CD14-positive monocyte (primary cell): ENCODE data around the gene SHE. TPM values are rescaled to one million over a fixed set of nuclear protein-coding genes. Genes with fewer than 3 reads are reported as not detected.

Source experiments
- DNase-seq, 3 donors: peaks; one replicate each; pipeline ENCODE4 v3.0.0-alpha.2; 2011 to 2022
- H2AFZ ChIP-seq: 2 replicates; pipeline ENCODE4 v1.6.0; 2012; ENCODE audit warnings: mild to moderate bottlenecking, low read depth, low read length, inconsistent platforms; ENCODE audit not compliant: insufficient read depth, poor library complexity, severe bottlenecking
- H3K27ac ChIP-seq, 2 donors: 1 replicate in 1 of 2; 2 replicates in 1 of 2; pipeline ENCODE4 v1.5.1; 2012 to 2013; ENCODE audit warnings: low read length in 2 of 2, control low read depth in 1 of 2, inconsistent platforms in 1 of 2, low read depth in 1 of 2, mild to moderate bottlenecking in 1 of 2
- H3K27me3 ChIP-seq, 2 donors: one replicate each; pipeline versions ENCODE4 v1.6.0 to v1.6.1; 2011 to 2013; ENCODE audit warnings: low read length in 2 of 2; ENCODE audit not compliant: control insufficient read depth in 2 of 2, insufficient read depth in 2 of 2
- H3K36me3 ChIP-seq, 2 donors: replicated peaks in 1 of 2; 1 replicate in 1 of 2; 2 replicates in 1 of 2; pipeline versions ENCODE4 v1.5.1 to v1.6.1; 2012 to 2013; ENCODE audit warnings: low read length in 2 of 2, control low read depth in 1 of 2, inconsistent platforms in 1 of 2, mild to moderate bottlenecking in 1 of 2; ENCODE audit not compliant: insufficient read depth in 2 of 2, control insufficient read depth in 1 of 2
- H3K4me1 ChIP-seq, 2 donors: 1 replicate in 1 of 2; 2 replicates in 1 of 2; pipeline versions ENCODE4 v1.5.1 to v1.6.1; 2012 to 2013; ENCODE audit warnings: low read length in 2 of 2, control low read depth in 1 of 2, inconsistent platforms in 1 of 2, mild to moderate bottlenecking in 1 of 2, moderate library complexity in 1 of 2; ENCODE audit not compliant: insufficient read depth in 2 of 2, control insufficient read depth in 1 of 2
- H3K4me2 ChIP-seq: replicated peaks from 2 replicates; pipeline ENCODE3; 2012; ENCODE audit warnings: low read length, moderate library complexity, mild to moderate bottlenecking; ENCODE audit not compliant: poor library complexity, severe bottlenecking; ENCODE audit errors: extremely low read depth
- H3K4me3 ChIP-seq, 3 experiments: fragments of 200-600 bp in 1 of 3; sonication (generic) in 1 of 3; replicated peaks in 1 of 3; 1 replicate in 2 of 3; 2 replicates in 1 of 3; pipeline ENCODE4 v1.5.1; 2011 to 2013; ENCODE audit warnings: low read length in 3 of 3, mild to moderate bottlenecking in 3 of 3, control low read depth in 2 of 3, low read depth in 2 of 3, inconsistent platforms in 1 of 3, moderate library complexity in 1 of 3
- H3K79me2 ChIP-seq: 2 replicates; pipeline ENCODE4 v1.6.0; 2012; ENCODE audit warnings: mild to moderate bottlenecking, control low read depth, inconsistent platforms, low read length, moderate library complexity; ENCODE audit not compliant: insufficient read depth
- H3K9ac ChIP-seq: 2 replicates; pipeline ENCODE4 v1.6.0; 2017; ENCODE audit warnings: low read length, mild to moderate bottlenecking; ENCODE audit not compliant: insufficient read depth, poor library complexity, severe bottlenecking
- H3K9me3 ChIP-seq, 2 donors: replicated peaks in 1 of 2; 1 replicate in 1 of 2; 2 replicates in 1 of 2; pipeline versions ENCODE4 v1.5.1 to v1.6.1; 2012 to 2013; ENCODE audit warnings: low read length in 2 of 2, control low read depth in 1 of 2; ENCODE audit not compliant: control insufficient read depth in 1 of 2, insufficient read depth in 1 of 2
- H4K20me1 ChIP-seq: 2 replicates; pipeline ENCODE4 v1.6.0; 2012; ENCODE audit warnings: mild to moderate bottlenecking, low read length, control low read depth, moderate library complexity; ENCODE audit not compliant: insufficient read depth
- H3K27ac Mint-ChIP-seq, 7 donors: one replicate each; pipeline ENCODE4 v1.8.0; 2020; ENCODE audit warnings: mild to moderate bottlenecking in 7 of 7, mixed read lengths in 7 of 7, moderate library complexity in 6 of 7, inconsistent platforms in 2 of 7
- H3K27me3 Mint-ChIP-seq, 3 donors: one replicate each; pipeline ENCODE4 v1.8.0; 2021 to 2022; ENCODE audit warnings: low read depth in 3 of 3, mild to moderate bottlenecking in 3 of 3, mixed read lengths in 3 of 3, moderate library complexity in 3 of 3, inconsistent platforms in 1 of 3
- H3K36me3 Mint-ChIP-seq, 2 donors: one replicate each; pipeline ENCODE4 v1.8.0; 2020; ENCODE audit warnings: mixed read lengths in 2 of 2, inconsistent platforms in 1 of 2, mild to moderate bottlenecking in 1 of 2
- H3K4me1 Mint-ChIP-seq: one replicate; pipeline ENCODE4 v1.8.0; 2020; ENCODE audit warnings: mild to moderate bottlenecking, mixed read lengths
- H3K4me3 Mint-ChIP-seq, 2 donors: one replicate each; pipeline ENCODE4 v1.8.0; 2020; ENCODE audit warnings: mild to moderate bottlenecking in 2 of 2, mixed read lengths in 2 of 2, moderate library complexity in 1 of 2
- H3K9me3 Mint-ChIP-seq, 7 donors: one replicate each; pipeline ENCODE4 v1.8.0; 2020 to 2022; ENCODE audit warnings: mixed read lengths in 7 of 7, mild to moderate bottlenecking in 6 of 7, moderate library complexity in 6 of 7, inconsistent platforms in 2 of 7
- CTCF ChIP-seq: fragments of 200-600 bp; IDR thresholded peaks from one replicate; pipeline ENCODE4 v1.8.0; 2022; ENCODE audit warnings: antibody characterized with exemption, mild to moderate bottlenecking
- WGBS: methylation state at CpG from one replicate; pipeline ENCODE4 v1.1.5; 2013; ENCODE audit warnings: missing lambda C conversion rate; ENCODE audit not compliant: insufficient coverage; 5-methylcytosine and 5-hydroxymethylcytosine counted together
- intact Hi-C, 2 donors: fragments of 100-400 bp; cut with micrococcal nuclease; formaldehyde crosslinking; loops; one replicate each; pipeline versions ENCODE4 v1.15.0 to v1.15.1; 2023
- polyA plus RNA-seq, 3 donors: library from polyadenylated mRNA; depleted of rRNA in 1 of 3; unstranded in 2 of 3; stranded (reverse) in 1 of 3; fragments of 300-500 nt in 2 of 3; fragments of >200 nt in 1 of 3; fragmentation: Illumina TruSeq in 2 of 3; gene quantifications; 1 replicate in 2 of 3; 2 replicates in 1 of 3; pipeline ENCODE4 v1.2.3, GENCODE V29; 2012 to 2021

Gene SHE
- polyA plus RNA-seq, 3 donors, result not detected

- peaks cover 3 to 11% of the 10 kb centered on the region in 2 donors for H3K4me1 ChIP-seq
- Mint-ChIP-seq H3K4me3 (no peak overlapping the region), H3K36me3 (peaks cover 65 to 67% of the 10 kb centered on the region in 2 donors), H3K4me1 (peaks cover 19% of the 10 kb centered on the region), H3K27ac (no peak overlapping the region), H3K9me3 (no peaks in the 10 kb centered on the region), H3K27me3 (peaks cover 0 to 2% (median under 1%) of the 10 kb centered on the region in 3 donors)
- no peaks in the 10 kb centered on the region for H3K9me3 ChIP-seq
- H3K27me3 ChIP-seq, result no peaks in the 10 kb centered on the region
- intact Hi-C loops, result loop anchor here in 1 of 2 donors (10.0 kb wide), 2 partner anchors 385 to 535 kb away; partner anchors contain the start of gene PMVK
- no peak overlapping the region for H2AFZ ChIP-seq
- H4K20me1 ChIP-seq, result peaks cover 71% of the 10 kb centered on the region
- no peak overlapping the region for H3K9ac ChIP-seq
- no peak overlapping the region for H3K27ac ChIP-seq
- peaks cover 62 to 75% of the 10 kb centered on the region in 2 donors for H3K36me3 ChIP-seq
- H3K79me2 ChIP-seq, result peaks cover 3% of the 10 kb centered on the region
- TF ChIP-seq CTCF, result no peak
- no peak overlapping the region for H3K4me3 ChIP-seq
- 94% methylated on average over 4 of the region's 5 CpGs for WGBS
- H3K4me2 ChIP-seq, result no peak overlapping the region
- no peak for DNase-seq
These were observed 47.9 kb upstream of the SHE start for GRCh38 chr1:154550070-154550469.

- Histone ChIP-seq H3K4me2 (no peak overlapping the region), H2AFZ (no peak overlapping the region), H3K9me3 (no peaks in the 10 kb centered on the region), H3K4me3 (no peak overlapping the region), H3K9ac (peak overlapping the region; percentile 5), H3K4me1 (peaks cover 3 to 11% of the 10 kb centered on the region in 2 donors), H3K27ac (peak overlapping the region in 1 of 2 donors; percentile 50), H4K20me1 (peaks cover 63% of the 10 kb centered on the region), H3K36me3 (peaks cover 54 to 67% of the 10 kb centered on the region in 2 donors), H3K27me3 (no peaks in the 10 kb centered on the region), H3K79me2 (no peaks in the 10 kb centered on the region)
- 89% methylated on average over 3 of the region's 3 CpGs for WGBS
- Mint-ChIP-seq H3K27me3 (peaks cover 0 to 4% (median 2%) of the 10 kb centered on the region in 3 donors), H3K4me3 (no peak overlapping the region), H3K9me3 (no peaks in the 10 kb centered on the region), H3K27ac (peak overlapping the region in 4 of 7 donors; percentile 40 to 79 (median 74)), H3K4me1 (peaks cover 19% of the 10 kb centered on the region), H3K36me3 (peaks cover 57 to 59% of the 10 kb centered on the region in 2 donors)
- DNase-seq, result no peak
- TF ChIP-seq CTCF, result no peak
- intact Hi-C loops, result no loop called here
These were observed 47.1 kb upstream of the SHE start for GRCh38 chr1:154549202-154549770.
